ENCODE data around the gene PEX11B.

PEX11B gene

GRCh38 chr1:145957443-145958319, 39.2 kb upstream of the PEX11B start, which contains the start of gene LIX1L (continued):
- no peak for TF ChIP-seq ZNF18 (tag by site-specific recombination; IDR thresholded peaks at IDR 0.05)
- peak; percentile 81 for TF ChIP-seq PATZ1 (tag by site-specific recombination; IDR thresholded peaks at IDR 0.05)
- no peak; the same call in 1 of the 2 replicates for TF ChIP-seq KLF7 (tag by site-specific recombination; IDR thresholded peaks at IDR 0.05; ENCODE audit: borderline replicate concordance)
- TF ChIP-seq ZSCAN16 (tag by site-specific recombination; IDR thresholded peaks at IDR 0.05): no peak
- TF ChIP-seq AEBP2 (tag by site-specific recombination; IDR thresholded peaks at IDR 0.05; ENCODE audit: borderline replicate concordance): no peak
- TF ChIP-seq ZNF148 (tag by site-specific recombination; IDR thresholded peaks at IDR 0.05; ENCODE audit: borderline replicate concordance): no peak
- TF ChIP-seq PRDM10 (tag by site-specific recombination; IDR thresholded peaks at IDR 0.05): 0 out of 2 replicates have a peak, but pooled peaks have one; percentile 5
- TF ChIP-seq ZNF561 (tag by site-specific recombination; IDR thresholded peaks at IDR 0.05; ENCODE audit: borderline replicate concordance): no peak
- peak; percentile 88; the same call in 1 of the 2 replicates for TF ChIP-seq ZNF600 (tag by site-specific recombination; IDR thresholded peaks at IDR 0.05)
- no peak for TF ChIP-seq FEZF1 (tag by site-specific recombination; IDR thresholded peaks at IDR 0.05)
- TF ChIP-seq ZNF354C (tag by site-specific recombination; IDR thresholded peaks at IDR 0.05; ENCODE audit: borderline replicate concordance, low read depth): no peak
- TF ChIP-seq KLF1 (tag by site-specific recombination; IDR thresholded peaks at IDR 0.05): peak; percentile 74; the same call in 1 of the 2 replicates
- no peak for TF ChIP-seq ZNF280D (tag by site-specific recombination; IDR thresholded peaks at IDR 0.05)
- TF ChIP-seq ZNF391 (tag by site-specific recombination; IDR thresholded peaks at IDR 0.05; ENCODE audit: borderline replicate concordance, low read depth): no peak
- no peak for TF ChIP-seq ZNF623 (tag by site-specific recombination; IDR thresholded peaks at IDR 0.05)
- TF ChIP-seq ZNF211 (tag by site-specific recombination; IDR thresholded peaks at IDR 0.05; ENCODE audit: low read depth): no peak
- peak; percentile 98 for TF ChIP-seq KLF10 (tag by site-specific recombination; IDR thresholded peaks at IDR 0.05)
- no peak for TF ChIP-seq SETDB1 (IDR thresholded peaks at IDR 0.05; ENCODE audit: insufficient read length, low read length)
- no peak for TF ChIP-seq ZNF174 (tag by site-specific recombination; IDR thresholded peaks at IDR 0.05)
- peak; percentile 40; the same call in 1 of the 2 replicates for TF ChIP-seq SP7 (tag by site-specific recombination; IDR thresholded peaks at IDR 0.05)
- TF ChIP-seq ZSCAN18 (tag by site-specific recombination; IDR thresholded peaks at IDR 0.05): no peak
- no peak for TF ChIP-seq ZNF837 (tag by site-specific recombination; IDR thresholded peaks at IDR 0.05)

Measured in HEK293 (cell line).